Heart left ventricle (tissue), 13 donors: ENCODE measurements around the gene SSNA1.

Experiments used
- CTCF ChIP-seq, 12 donors: fragments of 200-600 bp; sonication (generic) in 4 of 12; IDR thresholded peaks; one replicate each; pipeline versions ENCODE4 v1.5.0 to v1.8.0; 2018 to 2022; ENCODE audit warnings: antibody characterized with exemption in 12 of 12, mild to moderate bottlenecking in 5 of 12
- POLR2A ChIP-seq, 2 donors: fragments of 450-650 bp; IDR thresholded peaks; one replicate each; pipeline ENCODE4 v1.6.1; 2017; ENCODE audit warnings: antibody characterized with exemption in 2 of 2, mild to moderate bottlenecking in 2 of 2, moderate library complexity in 2 of 2
- donor health status: ischemic (EF 13 %, LVEDD 7.1; RV severe dilation, severe dysfunction).
- donor health status: DM: no; HTN: yes; CAD: no.
- donor health status: DM: no; HTN: no; CAD: no.
- donor health status: ischemic (EF 25% LVEDD 6.9; RV normal size, moderate dysfunction).
- donor health status: ischemic (EF 25% LVEDD 5.7; RV mildly dilated, moderate dysfunction).
- donor health status: ischemic (EF 35%, LVEDD 5.7; RV mildly dilated, moderate dysfunction).
- donor health status: nonischemic (EF 11% LVEDD 7.7; RV severe dilation, severe dysfunction).
- donor health status: DM: yes; HTN: yes; CAD: no.
- donor health status: PGD.
- donor health status: ischemic (EF 29% LVEDD 5.4; RV normal size, mild dysfunction).
- donor health status: nonischemic (EF 23%, LVEDD 6.1; RV moderate dilation, normal function).

GRCh38 chr9:137178201-137178938, 10.1 kb upstream of the SSNA1 start:
- TF ChIP-seq CTCF (IDR thresholded peaks at IDR 0.05) (no peak), POLR2A (IDR thresholded peaks at IDR 0.05) (no peak)
